Progenitor cell of endocrine pancreas (in vitro differentiated cells): ENCODE measurements around the gene ARL6. TPM values are rescaled to one million over a fixed set of nuclear protein-coding genes. Genes with fewer than 3 reads are reported as not detected.

Experiments used
- DNase-seq: peaks from one replicate; pipeline ENCODE4 v3.0.0; 2021; ENCODE audit warnings: low spot score; ENCODE audit not compliant: unreplicated experiment
- H3K27ac Mint-ChIP-seq: 2 replicates; pipeline ENCODE4 v1.8.0; 2021; ENCODE audit warnings: mild to moderate bottlenecking, moderate library complexity, mixed read lengths
- H3K27me3 Mint-ChIP-seq: 2 replicates; pipeline ENCODE4 v1.8.0; 2021; ENCODE audit warnings: mixed read lengths
- H3K36me3 Mint-ChIP-seq: 2 replicates; pipeline ENCODE4 v1.8.0; 2022; ENCODE audit warnings: mixed read lengths; ENCODE audit not compliant: insufficient read depth
- H3K4me1 Mint-ChIP-seq: 2 replicates; pipeline ENCODE4 v1.8.0; 2021; ENCODE audit warnings: low read depth, mixed read lengths
- H3K4me3 Mint-ChIP-seq: 2 replicates; pipeline ENCODE4 v1.8.0; 2021; ENCODE audit warnings: low read depth, mild to moderate bottlenecking, moderate library complexity, mixed read lengths
- H3K9me3 Mint-ChIP-seq: 2 replicates; pipeline ENCODE4 v1.8.0; 2021; ENCODE audit warnings: low read depth, mixed read lengths
- long read RNA-seq: library from polyadenylated mRNA; unstranded; transcript quantifications from one replicate; pipeline ENCODE4 v2.0.0, GENCODE V29; 2020
- total RNA-seq: library from RNA; stranded (reverse); gene quantifications from 2 replicates; pipeline ENCODE4 v1.2.1, GENCODE V29; 2021
- TF ChIP-seq, protein P1 (sequence below): fragments of 200-600 bp; sonication (generic); IDR thresholded peaks from one replicate; pipeline ENCODE4 v1.5.0; 2021; ENCODE audit warnings: antibody characterized with exemption, mild to moderate bottlenecking; ENCODE audit not compliant: unreplicated experiment

ARL6 gene, protein sequence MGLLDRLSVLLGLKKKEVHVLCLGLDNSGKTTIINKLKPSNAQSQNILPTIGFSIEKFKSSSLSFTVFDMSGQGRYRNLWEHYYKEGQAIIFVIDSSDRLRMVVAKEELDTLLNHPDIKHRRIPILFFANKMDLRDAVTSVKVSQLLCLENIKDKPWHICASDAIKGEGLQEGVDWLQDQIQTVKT
- total RNA-seq, result 10.9 and 11.4 TPM in 2 replicates
- long read RNA-seq, full-length matches to known transcripts, result 4 of 11 reads
- long read RNA-seq, partial matches to known transcripts, result 4 of 11 reads
- long read RNA-seq, other reads (novel, unspliced or antisense), result 3 of 11 reads

DNA sequence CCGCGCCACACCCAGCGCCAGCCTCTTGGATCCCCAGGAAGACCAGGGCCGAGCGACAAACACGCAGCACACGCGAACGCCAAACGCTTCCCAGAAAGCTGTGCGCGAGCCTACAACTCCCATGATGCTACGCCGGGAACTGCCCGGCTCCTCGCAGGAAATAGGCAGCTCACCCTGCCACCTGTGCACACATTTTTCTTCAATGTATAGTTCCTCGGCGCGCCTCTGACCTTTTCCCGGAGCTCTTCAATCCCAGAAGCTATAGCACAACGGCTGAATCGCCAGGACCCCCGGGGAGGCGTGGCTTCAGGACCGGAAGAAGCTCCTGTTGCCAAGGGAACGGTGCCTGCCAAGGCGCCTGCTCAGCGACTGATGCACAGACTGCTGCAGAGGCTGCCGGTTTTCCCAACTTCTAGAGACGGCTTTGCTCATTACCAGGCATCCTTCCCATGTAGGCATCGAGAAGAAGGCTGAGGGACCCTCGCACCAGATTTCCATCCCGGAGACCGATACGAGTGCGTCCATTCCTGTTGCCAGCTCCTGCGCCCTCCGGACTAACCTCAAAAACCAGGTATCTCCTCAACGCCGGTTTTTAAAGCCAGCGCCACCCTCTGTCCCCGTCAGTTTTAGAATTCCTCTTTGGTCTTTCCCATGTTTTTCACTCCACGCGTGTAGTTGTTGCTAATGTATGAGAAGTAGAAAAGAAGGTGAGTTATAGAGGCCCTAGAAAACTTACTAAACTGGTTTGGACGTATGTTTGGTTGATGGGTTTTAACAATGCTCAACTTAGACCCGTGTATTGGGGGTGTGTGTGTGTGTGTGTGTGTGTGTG lies at the start of gene ARL6:
Gene ARL6, plus strand, starts transcription at position 352 of the 832 bp plus-strand sequence. CDS start 3,350 bp downstream, outside the sequence.
- Mint-ChIP-seq H3K4me3 (peak within 1 kb of the TSS; percentile 99), H3K9me3 (peaks cover 2% of the 10 kb centered on the region), H3K27ac (peak within 1 kb of the TSS; percentile 98), H3K4me1 (peaks cover 22% of the 10 kb centered on the region), H3K36me3 (peaks cover 3% of the 10 kb centered on the region), H3K27me3 (no peaks in the 10 kb centered on the region)
- TF ChIP-seq, protein P1, sequence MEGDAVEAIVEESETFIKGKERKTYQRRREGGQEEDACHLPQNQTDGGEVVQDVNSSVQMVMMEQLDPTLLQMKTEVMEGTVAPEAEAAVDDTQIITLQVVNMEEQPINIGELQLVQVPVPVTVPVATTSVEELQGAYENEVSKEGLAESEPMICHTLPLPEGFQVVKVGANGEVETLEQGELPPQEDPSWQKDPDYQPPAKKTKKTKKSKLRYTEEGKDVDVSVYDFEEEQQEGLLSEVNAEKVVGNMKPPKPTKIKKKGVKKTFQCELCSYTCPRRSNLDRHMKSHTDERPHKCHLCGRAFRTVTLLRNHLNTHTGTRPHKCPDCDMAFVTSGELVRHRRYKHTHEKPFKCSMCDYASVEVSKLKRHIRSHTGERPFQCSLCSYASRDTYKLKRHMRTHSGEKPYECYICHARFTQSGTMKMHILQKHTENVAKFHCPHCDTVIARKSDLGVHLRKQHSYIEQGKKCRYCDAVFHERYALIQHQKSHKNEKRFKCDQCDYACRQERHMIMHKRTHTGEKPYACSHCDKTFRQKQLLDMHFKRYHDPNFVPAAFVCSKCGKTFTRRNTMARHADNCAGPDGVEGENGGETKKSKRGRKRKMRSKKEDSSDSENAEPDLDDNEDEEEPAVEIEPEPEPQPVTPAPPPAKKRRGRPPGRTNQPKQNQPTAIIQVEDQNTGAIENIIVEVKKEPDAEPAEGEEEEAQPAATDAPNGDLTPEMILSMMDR, result peak; percentile 11
- peak; percentile 62 for DNase-seq

DNA sequence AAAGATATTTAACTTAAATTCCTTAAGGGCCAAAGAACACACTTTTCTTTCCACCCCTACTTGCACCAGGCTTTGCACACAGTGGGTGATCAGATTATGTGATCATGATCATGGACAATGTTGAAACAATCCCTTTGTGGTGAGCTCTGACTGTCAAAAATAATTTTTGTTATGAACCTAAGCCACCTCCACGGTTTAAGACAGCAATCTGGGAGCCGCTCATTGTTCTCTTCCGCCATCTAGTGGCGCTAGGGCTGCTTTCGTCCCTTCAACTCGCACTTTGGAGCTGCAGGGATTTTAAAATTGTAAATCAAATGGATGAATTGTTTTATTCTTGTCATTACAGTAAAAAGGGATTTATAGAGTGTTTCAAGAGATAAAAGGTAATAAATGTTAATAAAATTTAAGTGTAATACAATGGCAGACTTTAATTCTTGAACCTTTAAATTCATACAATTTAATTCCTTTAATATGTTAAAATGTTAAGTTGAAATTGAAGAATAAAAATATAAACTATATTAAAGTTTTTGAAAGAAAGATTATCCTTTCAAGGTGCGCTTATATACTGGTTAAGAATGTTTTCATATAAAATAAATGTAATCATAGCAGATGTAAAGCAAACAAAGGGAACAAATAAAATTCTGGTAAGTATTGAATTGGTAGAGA lies 45.3 kb upstream of the ARL6 start:
- H3K36me3 Mint-ChIP-seq, result no peaks in the 10 kb centered on the region

DNA sequence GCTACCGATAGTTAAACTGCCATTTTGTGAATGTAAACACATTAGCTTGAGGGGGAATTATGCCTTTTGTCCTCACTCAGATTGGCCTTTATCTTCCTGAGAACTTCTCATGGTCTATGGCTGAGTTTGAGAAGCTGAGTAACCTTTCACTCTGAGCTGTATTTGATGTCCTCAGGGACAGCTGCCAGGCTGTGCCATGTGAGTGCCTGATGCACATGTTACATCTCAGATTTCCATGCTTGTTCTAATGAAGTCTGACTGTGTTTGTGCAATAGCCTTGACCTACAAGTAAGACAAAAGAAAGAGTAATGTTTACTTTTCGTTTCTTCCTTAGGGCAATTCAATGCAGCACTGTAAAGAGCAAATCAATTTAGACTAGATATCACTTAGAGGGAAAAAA lies 44.1 kb upstream of the ARL6 start:
- Mint-ChIP-seq H3K36me3 (no peaks in the 10 kb centered on the region), H3K4me3 (no peak overlapping the region), H3K27ac (no peak overlapping the region), H3K27me3 (no peaks in the 10 kb centered on the region), H3K9me3 (no peaks in the 10 kb centered on the region), H3K4me1 (peaks cover 7% of the 10 kb centered on the region)
- no peak for DNase-seq
- TF ChIP-seq, protein P1, result no peak

More for the DNA sequence above, 45.3 kb upstream of the ARL6 start:
- TF ChIP-seq, protein P1, result peak; percentile 95
- Mint-ChIP-seq H3K9me3 (no peaks in the 10 kb centered on the region), H3K27me3 (no peaks in the 10 kb centered on the region), H3K4me3 (no peak overlapping the region), H3K4me1 (peaks cover 7% of the 10 kb centered on the region), H3K27ac (no peak overlapping the region)
- DNase-seq, result peak; percentile 51

DNA sequence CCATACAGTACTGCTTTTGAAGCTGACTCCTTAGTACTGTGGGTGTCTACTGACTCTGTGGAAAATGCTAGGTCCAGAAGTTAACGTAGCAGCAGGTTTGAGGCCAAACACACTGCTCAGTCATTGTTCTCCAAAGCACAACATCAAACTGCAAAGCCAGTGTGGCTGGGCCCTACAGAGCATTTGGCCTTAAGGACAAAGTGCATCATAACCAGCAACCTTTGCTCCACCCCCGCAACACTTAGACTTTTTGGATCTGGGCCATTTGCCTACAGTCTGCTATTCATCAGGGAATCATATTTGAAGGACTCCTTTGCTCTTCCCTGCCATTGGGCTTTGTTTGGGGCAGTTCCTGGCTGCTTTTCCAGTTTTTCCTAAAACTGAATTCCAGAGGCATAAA lies 43.1 kb upstream of the ARL6 start:
- Mint-ChIP-seq H3K4me1 (peaks cover 7% of the 10 kb centered on the region), H3K9me3 (no peaks in the 10 kb centered on the region), H3K36me3 (no peaks in the 10 kb centered on the region), H3K4me3 (no peak overlapping the region), H3K27me3 (no peaks in the 10 kb centered on the region), H3K27ac (no peak overlapping the region)
- TF ChIP-seq, protein P1, result no peak
- DNase-seq, result no peak

DNA sequence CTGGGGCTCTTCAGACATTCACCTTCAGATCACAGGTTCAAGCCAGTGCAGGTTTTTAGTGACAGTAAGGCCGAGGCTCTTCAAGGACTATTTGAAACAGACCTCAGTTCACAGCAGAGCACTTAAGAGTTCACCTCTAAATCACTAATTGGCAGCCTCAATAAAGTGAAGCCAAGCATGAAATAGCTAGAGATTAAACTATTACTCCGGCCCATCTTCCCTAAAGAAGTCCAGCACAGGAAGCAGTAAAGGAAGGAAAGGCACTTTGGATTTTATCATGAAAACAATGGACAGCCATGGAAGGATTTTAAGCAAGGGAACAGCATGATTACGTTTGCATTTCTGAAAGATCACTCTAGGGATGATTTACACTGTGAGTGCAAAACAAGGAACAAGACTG lies 27.6 kb upstream of the ARL6 start:
- TF ChIP-seq, protein P1, result no peak
- no peaks in the 10 kb centered on the region for H3K27me3 Mint-ChIP-seq
- H3K4me3 Mint-ChIP-seq, result no peak overlapping the region
- H3K4me1 Mint-ChIP-seq, result no peaks in the 10 kb centered on the region
- no peaks in the 10 kb centered on the region for H3K36me3 Mint-ChIP-seq
- no peak for DNase-seq
- H3K9me3 Mint-ChIP-seq, result no peaks in the 10 kb centered on the region
- no peak overlapping the region for H3K27ac Mint-ChIP-seq
